SK-N-MC (cell line): Measurements from ENCODE around the gene CLTCL1.

ENCODE experiments used
- EZH2 ChIP-seq: fragments of 200-600 bp; sonication (generic); IDR thresholded peaks from one replicate; pipeline ENCODE4 v1.6.1; 2017; ENCODE audit warnings: antibody characterized with exemption
- POLR2AphosphoS5 ChIP-seq: IDR thresholded peaks from 2 replicates; pipeline ENCODE4 v1.6.1; 2012; ENCODE audit warnings: mild to moderate bottlenecking, low read depth, low read length, borderline replicate concordance

GRCh38 chr22:19169947-19170318 lies 121.6 kb downstream of the CLTCL1 start:
- TF ChIP-seq EZH2 (no peak), POLR2AphosphoS5 (no peak)
